PC-9 (cell line): ENCODE results near the gene ZNF618.

Source experiments
- CTCF ChIP-seq: fragments of 200-600 bp; sonication (generic); conservative IDR thresholded peaks from 2 replicates; pipeline ENCODE4 v1.6.1; 2017; ENCODE audit warnings: mixed run types, antibody characterized with exemption, mild to moderate bottlenecking, moderate library complexity
- EZH2 ChIP-seq: fragments of 200-600 bp; sonication (generic); IDR thresholded peaks from 2 replicates; pipeline ENCODE4 v1.8.0; 2017; ENCODE audit warnings: antibody characterized with exemption, low read depth

- TF ChIP-seq EZH2 (no peak), CTCF (no peak)
These were observed 180.4 kb downstream of the ZNF618 start for GRCh38 chr9:114056527-114056926.
